Measurements from ENCODE around the gene PCDHGA10.

PCDHGA10 gene

GRCh38 chr5:141434006-141434405, 21.2 kb downstream of the PCDHGA10 start:
- DNase-seq (ENCODE audit: insufficient read length, low spot score) (no peak), FAIRE-seq (no peak)
- no peak for TF ChIP-seq TAF1 (IDR thresholded peaks at IDR 0.05; ENCODE audit: low read depth, low read length)
- no peak for TF ChIP-seq PAX5 (IDR thresholded peaks at IDR 0.05; ENCODE audit: insufficient read depth, low read length, severe bottlenecking)
- TF ChIP-seq POLR2A (IDR thresholded peaks at IDR 0.05; ENCODE audit: low read depth, low read length) = no peak
- TF ChIP-seq POU2F2 (IDR thresholded peaks at IDR 0.05; ENCODE audit: low read depth, low read length) = no peak
- TF ChIP-seq SPI1 (IDR thresholded peaks at IDR 0.05; ENCODE audit: low read depth, low read length) = no peak
- TF ChIP-seq POLR2AphosphoS5 (IDR thresholded peaks at IDR 0.05; ENCODE audit: low read depth, low read length) = no peak

GRCh38 chr5:141437221-141437620, 24.4 kb downstream of the PCDHGA10 start:
- no peak for TF ChIP-seq POU2F2 (IDR thresholded peaks at IDR 0.05; ENCODE audit: low read depth, low read length)
- no peak for TF ChIP-seq POLR2AphosphoS5 (IDR thresholded peaks at IDR 0.05; ENCODE audit: low read depth, low read length)
- TF ChIP-seq PAX5 (IDR thresholded peaks at IDR 0.05; ENCODE audit: insufficient read depth, low read length, severe bottlenecking) = no peak
- no peak for TF ChIP-seq SPI1 (IDR thresholded peaks at IDR 0.05; ENCODE audit: low read depth, low read length)
- no peak for TF ChIP-seq POLR2A (IDR thresholded peaks at IDR 0.05; ENCODE audit: low read depth, low read length)
- TF ChIP-seq TAF1 (IDR thresholded peaks at IDR 0.05; ENCODE audit: low read depth, low read length) = no peak
- no peak for DNase-seq (ENCODE audit: insufficient read length, low spot score)
- FAIRE-seq = no peak

GRCh38 chr5:141439411-141440141, 26.8 kb downstream of the PCDHGA10 start:
- DNase-seq (ENCODE audit: insufficient read length, low spot score) (no peak), FAIRE-seq (no peak)
- no peak for TF ChIP-seq PAX5 (IDR thresholded peaks at IDR 0.05; ENCODE audit: insufficient read depth, low read length, severe bottlenecking)
- no peak for TF ChIP-seq POLR2AphosphoS5 (IDR thresholded peaks at IDR 0.05; ENCODE audit: low read depth, low read length)
- TF ChIP-seq POLR2A (IDR thresholded peaks at IDR 0.05; ENCODE audit: low read depth, low read length) = no peak
- no peak for TF ChIP-seq POU2F2 (IDR thresholded peaks at IDR 0.05; ENCODE audit: low read depth, low read length)
- TF ChIP-seq TAF1 (IDR thresholded peaks at IDR 0.05; ENCODE audit: low read depth, low read length) = no peak
- no peak for TF ChIP-seq SPI1 (IDR thresholded peaks at IDR 0.05; ENCODE audit: low read depth, low read length)

- no peak for FAIRE-seq
- TF ChIP-seq POLR2A (IDR thresholded peaks at IDR 0.05; ENCODE audit: low read depth, low read length) (no peak), POU2F2 (IDR thresholded peaks at IDR 0.05; ENCODE audit: low read depth, low read length) (no peak), POLR2AphosphoS5 (IDR thresholded peaks at IDR 0.05; ENCODE audit: low read depth, low read length) (no peak), TAF1 (IDR thresholded peaks at IDR 0.05; ENCODE audit: low read depth, low read length) (no peak), SPI1 (IDR thresholded peaks at IDR 0.05; ENCODE audit: low read depth, low read length) (no peak), PAX5 (IDR thresholded peaks at IDR 0.05; ENCODE audit: insufficient read depth, low read length, severe bottlenecking) (no peak)
- no peak for DNase-seq (ENCODE audit: insufficient read length, low spot score)
Measured at GRCh38 chr5:141440341-141440740, 27.6 kb downstream of the PCDHGA10 start.

GRCh38 chr5:141441571-141442170, 28.9 kb downstream of the PCDHGA10 start:
- TF ChIP-seq PAX5 (IDR thresholded peaks at IDR 0.05; ENCODE audit: insufficient read depth, low read length, severe bottlenecking) = no peak
- no peak for TF ChIP-seq POU2F2 (IDR thresholded peaks at IDR 0.05; ENCODE audit: low read depth, low read length)
- TF ChIP-seq POLR2A (IDR thresholded peaks at IDR 0.05; ENCODE audit: low read depth, low read length) = no peak
- no peak for TF ChIP-seq SPI1 (IDR thresholded peaks at IDR 0.05; ENCODE audit: low read depth, low read length)
- TF ChIP-seq TAF1 (IDR thresholded peaks at IDR 0.05; ENCODE audit: low read depth, low read length) = no peak
- no peak for TF ChIP-seq POLR2AphosphoS5 (IDR thresholded peaks at IDR 0.05; ENCODE audit: low read depth, low read length)
- FAIRE-seq (no peak), DNase-seq (ENCODE audit: insufficient read length, low spot score) (no peak)

GRCh38 chr5:141465351-141465750, 52.6 kb downstream of the PCDHGA10 start:
- FAIRE-seq = no peak
- TF ChIP-seq POU2F2 (IDR thresholded peaks at IDR 0.05; ENCODE audit: low read depth, low read length) = no peak
- TF ChIP-seq SPI1 (IDR thresholded peaks at IDR 0.05; ENCODE audit: low read depth, low read length) = no peak

More at GRCh38 chr5:141465351-141465750, 52.6 kb downstream of the PCDHGA10 start:
- DNase-seq (ENCODE audit: insufficient read length, low spot score) = no peak
